SKM-1 treated with dmso at 0.1 percent for 144 hours (cell line): ENCODE measurements around the gene SPINT2.
"Not testable (repeated sequence)": the region's sequence is repeated elsewhere in the genome, so short reads cannot be mapped to it uniquely, and the experiment has no call there.

Experiments
- DNase-seq: peaks from one replicate; lab custom pipeline; 2025; ENCODE audit not compliant: unreplicated experiment; lab: John Stamatoyannopoulos, UW

The SPINT2 gene, protein sequence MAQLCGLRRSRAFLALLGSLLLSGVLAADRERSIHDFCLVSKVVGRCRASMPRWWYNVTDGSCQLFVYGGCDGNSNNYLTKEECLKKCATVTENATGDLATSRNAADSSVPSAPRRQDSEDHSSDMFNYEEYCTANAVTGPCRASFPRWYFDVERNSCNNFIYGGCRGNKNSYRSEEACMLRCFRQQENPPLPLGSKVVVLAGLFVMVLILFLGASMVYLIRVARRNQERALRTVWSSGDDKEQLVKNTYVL

DNA sequence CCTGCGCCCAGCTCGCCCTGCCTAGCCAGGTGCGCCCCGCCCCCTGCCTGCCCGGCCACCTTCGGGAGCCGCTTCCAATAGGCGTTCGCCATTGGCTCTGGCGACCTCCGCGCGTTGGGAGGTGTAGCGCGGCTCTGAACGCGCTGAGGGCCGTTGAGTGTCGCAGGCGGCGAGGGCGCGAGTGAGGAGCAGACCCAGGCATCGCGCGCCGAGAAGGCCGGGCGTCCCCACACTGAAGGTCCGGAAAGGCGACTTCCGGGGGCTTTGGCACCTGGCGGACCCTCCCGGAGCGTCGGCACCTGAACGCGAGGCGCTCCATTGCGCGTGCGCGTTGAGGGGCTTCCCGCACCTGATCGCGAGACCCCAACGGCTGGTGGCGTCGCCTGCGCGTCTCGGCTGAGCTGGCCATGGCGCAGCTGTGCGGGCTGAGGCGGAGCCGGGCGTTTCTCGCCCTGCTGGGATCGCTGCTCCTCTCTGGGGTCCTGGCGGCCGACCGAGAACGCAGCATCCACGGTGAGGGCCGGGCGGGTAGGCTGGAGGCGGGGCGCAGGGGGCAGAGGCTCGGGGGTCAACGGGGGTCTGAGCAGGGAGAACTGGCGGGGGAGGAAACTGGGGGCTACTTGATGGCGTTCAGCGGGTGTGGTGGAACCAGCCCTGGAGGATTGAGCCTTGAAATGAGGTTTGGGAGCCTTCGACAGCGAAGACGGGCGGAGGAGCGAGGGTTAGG lies at the start of gene SPINT2:
TSS of gene SPINT2 (plus strand) at position 88 of the 727 bp plus-strand sequence. CDS start at position 408, 320 bp downstream.
- no peak for DNase-seq

DNA sequence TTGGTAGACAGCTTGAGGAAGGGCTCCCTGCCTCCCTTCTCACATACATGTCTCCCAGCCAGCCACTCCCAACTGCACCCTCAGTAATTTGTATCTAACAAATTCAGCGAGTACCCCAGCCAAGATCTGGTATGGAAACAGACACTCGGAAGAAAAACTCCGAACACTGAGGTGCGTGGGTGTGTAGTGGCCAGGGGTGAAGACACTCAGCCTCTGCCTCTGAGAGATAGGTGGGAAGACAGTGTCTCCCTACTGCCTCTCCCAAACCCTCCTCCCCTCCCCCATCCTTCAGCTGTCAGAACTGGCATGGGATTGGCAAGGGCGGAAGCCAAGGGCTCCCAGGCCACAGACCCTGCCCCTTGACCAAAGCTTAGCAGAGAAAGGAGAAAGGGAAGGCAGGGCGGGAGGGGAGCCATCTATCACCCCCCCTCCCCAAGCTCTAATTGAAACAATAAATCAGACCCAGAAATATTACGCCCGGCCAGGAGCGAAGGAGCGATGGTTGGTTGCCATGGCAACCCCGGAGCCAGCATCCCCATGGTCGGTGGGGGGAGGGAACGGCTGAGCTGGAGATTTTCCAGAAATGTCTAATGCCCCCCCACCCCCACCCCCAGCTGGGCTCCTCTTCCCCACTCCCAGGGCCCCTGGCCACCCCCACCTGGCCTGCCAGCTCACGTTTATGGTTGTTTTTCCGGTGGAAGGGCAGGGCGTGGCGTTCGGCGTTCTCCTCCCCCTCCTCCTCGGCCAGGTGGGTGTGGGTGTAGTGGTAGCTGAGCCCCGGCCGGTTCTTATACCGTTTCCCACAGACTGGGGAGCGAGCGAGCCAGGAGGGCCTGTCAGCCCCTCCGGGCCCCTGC lies 47.4 kb upstream of the SPINT2 start:
- DNase-seq: no peak

GRCh38 chr19:38218204-38218603 lies 46.2 kb upstream of the SPINT2 start:
- no peak for DNase-seq

- DNase-seq: no peak
Measured at GRCh38 chr19:38219221-38219620, 45.2 kb upstream of the SPINT2 start.

GRCh38 chr19:38221421-38221820 lies 43.0 kb upstream of the SPINT2 start:
- no peak for DNase-seq

DNA sequence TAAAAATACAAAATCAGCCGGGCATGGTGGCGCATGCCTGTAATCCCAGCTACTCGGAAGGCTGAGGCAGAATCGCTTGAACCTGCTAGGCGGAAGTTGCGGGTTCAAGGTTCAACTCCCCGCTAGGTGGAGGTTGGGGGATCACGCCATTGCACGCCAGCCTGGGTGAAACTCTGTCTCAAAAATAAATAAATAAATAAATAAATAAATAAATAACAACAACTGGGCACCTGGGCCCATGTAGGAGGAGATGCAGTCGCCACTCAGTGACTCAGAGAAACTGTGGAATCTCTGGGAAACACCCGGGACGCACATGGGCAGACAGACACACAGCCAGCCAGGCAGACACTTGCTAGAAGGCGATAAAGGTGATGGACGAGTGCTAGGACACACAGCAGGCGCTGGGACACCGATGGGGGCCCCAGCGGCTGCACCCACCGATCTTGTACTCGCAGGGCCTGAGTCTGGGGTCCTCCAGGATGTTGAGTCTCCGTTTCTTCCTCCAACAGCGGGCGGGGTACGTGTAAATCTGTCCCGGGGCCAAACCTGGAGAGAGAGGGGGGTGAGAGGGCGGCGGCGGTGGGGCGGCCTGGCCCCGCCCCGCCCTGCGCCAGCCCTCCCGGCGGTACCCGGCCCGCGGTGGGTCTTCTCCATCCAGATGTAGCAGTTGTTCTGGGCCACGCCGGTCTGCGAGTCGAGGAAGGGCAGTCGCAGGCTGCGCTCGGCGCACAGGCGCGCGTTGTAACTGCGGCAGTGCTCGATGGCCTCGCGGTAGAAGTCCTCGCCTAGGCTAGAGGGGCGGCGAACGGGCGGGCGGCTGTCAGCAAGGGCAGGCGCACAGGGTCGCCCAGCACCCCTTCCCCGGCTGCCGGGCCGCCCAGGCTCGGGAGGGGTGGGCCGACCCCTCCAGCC lies 42.2 kb upstream of the SPINT2 start:
- DNase-seq: no peak

GRCh38 chr19:38223119-38223523 lies 41.3 kb upstream of the SPINT2 start:
- no peak for DNase-seq

DNA sequence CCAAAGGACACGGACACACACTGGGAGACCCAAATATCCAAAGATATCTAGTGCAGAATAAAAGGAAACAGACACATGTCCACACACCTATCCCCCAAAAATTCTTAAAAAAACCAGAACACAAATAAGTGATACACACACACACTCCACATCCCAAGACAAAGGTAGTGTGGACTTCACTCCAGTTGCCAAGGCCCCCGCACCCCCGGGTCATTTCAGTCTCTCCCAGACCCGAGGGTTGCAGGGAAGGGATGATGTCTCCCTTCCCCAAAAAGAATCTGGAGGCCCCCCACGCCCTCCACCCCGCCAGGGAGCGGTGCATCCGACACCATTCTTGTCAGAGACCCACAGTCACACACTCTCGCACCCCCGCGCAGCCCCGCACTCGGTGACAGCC lies 40.8 kb upstream of the SPINT2 start:
- no peak for DNase-seq

DNA sequence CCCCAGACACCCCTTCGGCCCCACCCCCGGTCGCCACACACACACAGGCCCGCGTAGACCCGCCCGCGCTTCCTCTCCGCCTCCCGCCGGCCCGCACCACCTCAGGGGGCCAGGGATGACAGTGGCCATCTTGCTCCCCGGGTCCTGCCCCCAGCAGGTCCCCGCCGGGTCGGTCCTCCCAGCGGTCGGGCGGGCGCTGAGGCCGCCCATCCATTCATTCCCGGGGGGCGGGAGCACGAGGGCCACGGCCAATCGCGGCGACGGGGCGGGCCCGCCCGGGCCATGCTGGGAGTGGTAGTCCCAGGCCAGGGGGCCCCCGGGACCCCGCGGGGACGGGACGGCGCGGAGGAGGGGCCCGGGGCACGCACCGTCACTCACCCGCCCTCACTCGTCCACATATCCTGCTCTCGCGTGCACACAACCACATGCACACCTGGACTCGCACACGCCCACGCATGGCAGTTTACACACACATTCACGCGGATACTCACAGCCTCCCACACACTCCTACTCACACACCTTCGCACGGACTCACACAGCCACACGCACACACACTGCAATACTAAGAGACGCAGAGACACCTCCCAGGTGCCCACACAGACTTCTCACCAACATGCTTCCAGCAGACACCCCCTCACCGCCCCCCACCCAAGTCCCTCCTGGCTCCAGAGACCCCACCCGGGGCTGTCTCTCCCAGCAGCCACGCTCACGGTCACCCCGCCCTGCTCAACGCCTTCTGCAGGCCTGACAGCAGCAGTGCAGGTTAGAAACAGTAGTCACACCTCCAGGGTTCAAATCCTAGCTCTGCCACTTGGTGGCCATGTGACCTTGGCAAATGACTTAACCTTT lies 40.1 kb upstream of the SPINT2 start, which contains the start of gene DPF1:
TSS of gene DPF1 (minus strand) at position 209 of the 849 bp plus-strand sequence. CDS start at position 129, 80 bp downstream.
- DNase-seq: peak; percentile 34

DNA sequence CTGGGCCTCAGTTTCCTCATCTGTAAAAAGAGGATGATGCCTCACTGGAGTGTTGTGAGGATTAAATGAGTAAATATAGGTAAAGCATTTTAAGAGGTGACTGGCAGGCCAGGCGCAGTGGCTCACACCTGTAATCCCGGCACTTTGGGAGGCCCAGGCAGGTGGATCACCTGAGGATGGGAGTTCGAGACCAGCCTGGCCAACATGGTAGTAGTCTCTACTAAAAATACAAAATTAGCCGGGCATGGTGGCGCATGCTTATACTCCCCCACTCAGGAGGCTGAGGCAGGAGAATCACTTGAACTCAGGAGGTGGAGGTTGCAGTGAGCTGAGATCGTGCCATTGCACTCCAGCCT lies 39.5 kb upstream of the SPINT2 start:
- not testable (repeated sequence) for DNase-seq

DNA sequence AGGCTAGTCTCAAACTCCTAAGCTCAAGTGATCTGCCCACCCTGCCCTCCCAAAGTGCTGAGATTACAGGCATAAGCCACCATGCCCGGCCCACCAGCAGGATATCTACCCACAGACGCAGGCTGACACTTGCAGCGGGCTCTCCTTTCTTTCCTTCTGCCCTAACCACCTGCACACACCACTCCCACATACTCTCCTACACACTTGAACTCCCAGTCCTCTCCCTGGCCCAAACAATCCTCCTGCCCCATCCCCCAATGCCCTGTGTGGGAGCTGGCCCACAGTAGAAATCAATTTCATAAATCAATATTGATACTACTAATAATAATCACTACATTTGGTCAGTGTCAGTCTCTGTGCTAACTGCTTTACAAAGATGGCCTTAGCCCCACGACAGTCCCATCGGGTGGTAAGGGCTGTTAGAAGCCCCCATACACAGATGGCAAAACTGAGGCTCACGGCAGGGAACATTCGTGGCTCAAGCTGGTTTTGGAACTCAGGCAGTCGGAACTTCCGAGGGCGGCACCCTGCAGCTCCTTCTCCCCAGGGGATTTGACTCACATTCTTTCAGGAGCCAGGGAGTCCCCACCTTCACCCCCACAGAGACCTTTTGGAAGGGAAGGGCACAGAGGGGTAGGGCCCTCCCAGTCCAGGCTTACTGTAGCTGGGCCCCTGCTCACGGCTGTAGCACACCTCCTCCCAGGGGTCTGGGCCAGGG lies 36.9 kb upstream of the SPINT2 start:
- no peak for DNase-seq

- no peak for DNase-seq
Measured at GRCh38 chr19:38228005-38228377, 36.4 kb upstream of the SPINT2 start.

DNA sequence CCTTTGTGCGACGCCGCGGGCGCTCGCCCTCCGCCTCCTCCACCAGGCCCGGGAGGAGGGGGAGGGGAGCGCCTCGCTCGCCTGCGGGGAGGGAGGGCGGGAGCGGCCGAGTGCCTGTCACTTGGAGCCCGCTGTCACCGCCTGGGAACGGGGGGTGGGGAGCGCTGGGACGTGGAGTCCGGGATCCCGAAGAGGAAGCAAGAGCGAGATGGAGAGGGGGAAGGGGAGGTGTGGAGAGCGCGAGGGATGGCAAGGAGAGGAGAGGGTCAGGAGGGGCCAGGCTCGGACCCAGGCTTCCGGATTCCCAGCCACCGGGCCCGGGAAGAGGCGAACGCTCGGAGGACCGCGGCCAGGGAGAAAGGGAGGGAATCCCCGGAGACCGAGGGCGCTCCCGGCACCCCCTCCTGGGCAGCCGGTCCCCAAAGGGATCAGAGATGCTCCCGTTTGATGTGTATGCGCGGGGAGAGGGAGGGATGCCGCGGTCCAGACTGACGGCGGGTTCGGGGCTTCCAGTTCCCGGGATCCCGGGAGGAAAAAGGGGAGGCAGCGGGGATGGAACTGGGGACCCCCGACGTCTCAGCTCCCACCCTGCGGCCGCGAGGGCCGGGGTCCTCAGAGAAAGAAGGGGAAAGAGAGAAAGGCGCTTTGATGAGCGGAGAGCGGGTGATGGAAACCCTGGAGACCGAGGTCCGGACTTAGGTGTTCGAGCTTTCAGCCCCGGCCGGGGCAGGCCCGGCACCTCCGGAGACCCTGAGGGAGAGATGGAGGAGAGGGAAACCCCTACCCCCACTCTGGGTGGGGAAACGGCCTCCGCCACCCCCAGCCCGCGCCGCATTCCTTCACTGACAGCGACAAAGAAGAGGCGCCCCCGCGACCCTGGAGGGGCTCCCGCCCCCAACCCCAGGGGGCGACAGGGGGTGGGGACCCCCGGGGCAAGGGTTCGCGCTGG lies 35.6 kb upstream of the SPINT2 start:
- DNase-seq: no peak

DNA sequence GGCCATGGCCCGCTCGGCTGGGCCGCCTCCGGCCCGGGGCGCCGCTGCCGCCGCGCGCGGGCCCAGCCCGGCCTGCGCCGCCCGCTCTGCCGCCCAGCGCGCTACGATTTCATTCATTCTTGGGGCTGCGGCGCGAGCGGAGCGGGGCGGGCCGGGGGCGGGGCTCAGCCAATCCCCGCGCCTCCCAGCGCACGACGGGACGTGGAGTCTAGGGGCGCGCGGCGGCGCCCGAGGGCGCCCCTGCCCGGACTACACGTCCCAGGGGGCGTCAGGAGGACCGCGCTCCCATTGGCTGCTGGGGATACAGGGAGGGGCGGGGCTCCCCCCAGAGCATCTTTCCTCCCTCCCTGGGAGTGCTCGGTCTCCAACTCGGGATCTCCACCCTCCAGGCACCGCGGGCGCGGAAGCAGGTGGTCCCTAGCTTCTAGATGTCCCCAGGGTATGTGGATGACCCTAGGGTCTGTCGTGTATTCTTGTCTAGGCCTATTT lies 34.7 kb upstream of the SPINT2 start:
- no peak for DNase-seq

DNA sequence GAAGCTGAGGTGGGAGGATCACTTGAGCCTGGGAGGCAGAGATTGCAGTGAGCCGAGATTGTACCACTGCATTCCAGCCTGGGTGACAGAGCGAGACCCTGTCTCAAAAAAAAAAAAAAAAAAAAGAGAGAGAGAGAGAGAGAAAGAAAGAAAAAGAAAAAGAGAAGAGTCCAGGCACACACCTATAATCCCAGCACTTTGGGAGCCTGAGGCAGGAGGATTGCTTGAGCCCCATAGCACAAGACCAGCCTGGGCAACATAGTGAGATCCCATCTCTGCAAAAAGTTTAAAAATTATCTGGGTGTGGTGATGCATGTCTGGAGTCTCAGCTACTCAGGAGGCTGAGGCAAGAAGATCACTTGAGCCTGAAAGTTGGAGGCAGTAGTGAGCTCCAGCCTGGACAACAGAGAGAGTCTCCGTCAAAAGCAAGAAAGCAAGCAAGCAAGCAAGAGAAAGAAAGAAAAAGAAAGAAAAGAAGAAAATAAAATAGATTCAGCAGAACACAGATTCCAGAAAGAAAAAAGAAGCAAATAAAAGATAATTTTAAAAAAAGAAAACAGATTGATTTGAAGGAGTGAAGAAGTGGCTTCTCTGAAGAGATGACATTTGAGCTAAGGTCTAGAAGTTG lies 33.8 kb upstream of the SPINT2 start:
- DNase-seq: not testable (repeated sequence)

DNA sequence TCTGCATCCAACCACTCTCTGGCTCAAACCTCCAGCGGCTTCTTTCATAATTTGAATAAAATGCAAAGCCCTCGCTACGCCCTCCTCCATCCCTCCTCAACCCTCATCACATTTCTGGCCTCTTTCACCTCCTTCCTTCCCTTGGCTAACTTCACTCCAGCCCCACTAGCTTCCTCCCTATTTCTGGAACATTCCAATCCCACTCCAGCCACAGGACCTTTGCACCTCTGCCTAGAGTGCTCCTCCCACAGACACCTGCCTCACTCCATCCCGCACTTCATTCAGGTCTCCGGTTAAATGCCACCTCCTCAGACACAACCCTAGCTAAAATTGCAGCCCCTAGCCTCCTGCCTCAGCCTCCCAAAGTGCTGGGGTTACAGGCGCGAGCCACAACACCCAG lies 32.5 kb upstream of the SPINT2 start:
- no peak for DNase-seq

GRCh38 chr19:38233740-38234251 lies 30.6 kb upstream of the SPINT2 start:
- peak; percentile 67 for DNase-seq
